ENCODE results near the gene LAMTOR4.
"Not testable (repeated sequence)": the region's sequence is repeated elsewhere in the genome, so short reads cannot be mapped to it uniquely, and the experiment has no call there.

LAMTOR4 gene

DNA sequence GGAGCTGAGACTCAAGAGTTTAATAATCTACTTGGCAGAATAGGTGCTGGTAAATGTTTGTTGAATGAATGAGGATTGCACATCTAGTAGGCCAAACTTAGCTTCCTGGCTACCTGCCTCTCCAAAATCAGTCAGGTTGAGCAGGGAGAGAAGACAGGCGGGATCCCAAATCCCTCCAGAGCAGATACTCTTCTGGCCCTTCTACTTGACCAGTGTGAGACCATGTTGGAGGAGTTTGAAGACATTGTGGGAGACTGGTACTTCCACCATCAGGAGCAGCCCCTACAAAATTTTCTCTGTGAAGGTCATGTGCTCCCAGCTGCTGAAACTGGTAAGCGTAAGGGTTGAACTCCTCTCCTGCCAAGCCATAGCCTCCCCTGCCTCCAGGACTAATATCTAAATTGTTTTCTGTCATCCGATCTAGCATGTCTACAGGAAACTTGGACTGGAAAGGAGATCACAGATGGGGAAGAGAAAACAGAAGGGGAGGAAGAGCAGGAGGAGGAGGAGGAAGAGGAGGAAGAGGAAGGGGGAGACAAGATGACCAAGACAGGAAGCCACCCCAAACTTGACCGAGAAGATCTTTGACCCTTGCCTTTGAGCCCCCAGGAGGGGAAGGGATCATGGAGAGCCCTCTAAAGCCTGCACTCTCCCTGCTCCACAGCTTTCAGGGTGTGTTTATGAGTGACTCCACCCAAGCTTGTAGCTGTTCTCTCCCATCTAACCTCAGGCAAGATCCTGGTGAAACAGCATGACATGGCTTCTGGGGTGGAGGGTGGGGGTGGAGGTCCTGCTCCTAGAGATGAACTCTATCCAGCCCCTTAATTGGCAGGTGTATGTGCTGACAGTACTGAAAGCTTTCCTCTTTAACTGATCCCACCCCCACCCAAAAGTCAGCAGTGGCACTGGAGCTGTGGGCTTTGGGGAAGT lies 24.2 kb upstream of the LAMTOR4 start:
- no peak for DNase-seq

DNA sequence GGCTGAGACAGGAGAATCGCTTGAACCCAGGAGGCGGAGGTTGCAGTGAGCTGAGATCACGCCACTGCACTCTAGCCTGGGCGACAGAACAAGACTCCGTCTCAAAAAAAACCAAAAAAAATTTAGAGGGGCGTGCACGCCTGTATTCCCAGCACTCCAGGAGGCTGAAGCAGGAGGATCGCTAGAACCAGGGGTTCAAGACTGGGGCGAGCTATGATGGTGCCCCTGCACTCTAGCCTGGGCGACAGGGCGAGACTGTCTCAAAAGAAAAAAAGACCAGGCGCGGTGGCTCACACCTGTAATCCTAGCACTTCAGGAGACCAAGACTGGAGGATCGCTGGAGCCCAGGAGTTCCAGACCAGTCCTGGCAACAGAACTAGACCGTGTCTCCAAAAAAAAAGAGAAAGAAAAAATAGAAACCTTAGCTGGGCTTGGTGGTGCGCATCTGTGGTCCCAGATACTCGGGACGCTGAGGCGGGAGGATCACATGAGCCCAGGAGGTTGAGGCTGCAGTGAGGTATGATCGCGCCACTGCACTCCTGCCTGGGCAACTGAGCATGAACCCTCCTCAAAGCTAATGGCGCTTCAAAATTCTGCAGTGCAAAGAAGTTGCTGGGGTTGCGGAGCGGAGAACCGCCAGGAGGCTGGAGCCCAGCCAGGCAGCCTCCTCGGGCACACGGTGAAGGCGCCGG lies 22.3 kb upstream of the LAMTOR4 start:
- DNase-seq = peak; percentile 77

DNA sequence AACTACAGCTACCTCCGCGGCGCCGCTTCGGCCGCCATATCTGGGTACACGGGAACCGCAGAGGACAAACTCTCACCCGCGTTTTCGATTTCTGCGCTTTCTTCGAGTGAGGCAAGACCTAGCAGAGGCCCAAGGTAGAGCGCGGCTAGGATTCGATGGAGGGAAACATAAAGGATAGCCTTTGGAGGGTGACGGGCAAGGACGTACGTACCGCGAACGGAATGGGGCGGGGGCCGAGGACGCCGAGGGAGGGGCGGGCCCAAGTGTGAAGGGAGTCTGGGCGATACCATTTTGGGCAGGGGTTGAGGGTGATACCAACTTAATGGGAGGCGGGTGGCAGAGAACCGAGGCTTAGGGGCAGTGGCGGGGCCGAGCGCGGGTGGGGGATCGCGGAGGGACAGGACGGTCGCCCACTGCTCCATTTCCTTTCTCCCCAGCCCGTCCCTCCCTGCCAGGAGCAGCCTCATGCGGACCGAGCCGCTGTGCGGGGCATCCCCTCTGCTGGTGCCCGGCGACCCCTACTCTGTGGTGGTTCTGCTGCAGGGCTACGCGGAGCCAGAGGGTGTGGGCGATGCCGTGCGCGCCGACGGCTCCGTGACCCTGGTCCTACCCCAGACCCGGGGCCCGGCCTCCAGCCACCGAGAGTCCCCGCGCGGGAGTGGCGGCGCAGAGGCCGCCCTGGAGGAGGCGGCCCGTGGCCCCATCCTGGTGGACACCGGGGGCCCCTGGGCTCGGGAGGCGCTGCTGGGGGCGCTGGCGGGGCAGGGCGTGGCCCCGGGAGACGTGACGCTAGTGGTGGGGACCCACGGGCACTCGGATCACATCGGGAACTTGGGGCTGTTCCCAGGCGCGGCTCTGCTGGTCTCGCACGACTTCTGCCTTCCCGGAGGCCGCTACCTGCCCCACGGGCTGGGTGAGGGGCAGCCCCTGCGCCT lies 21.5 kb upstream of the LAMTOR4 start, which contains the start of gene MBLAC1:
MBLAC1 (plus strand) TSS at position 37 of the 935 bp plus-strand sequence; CDS start at position 466, 429 bp downstream.
- DNase-seq = peak; percentile 88

DNA sequence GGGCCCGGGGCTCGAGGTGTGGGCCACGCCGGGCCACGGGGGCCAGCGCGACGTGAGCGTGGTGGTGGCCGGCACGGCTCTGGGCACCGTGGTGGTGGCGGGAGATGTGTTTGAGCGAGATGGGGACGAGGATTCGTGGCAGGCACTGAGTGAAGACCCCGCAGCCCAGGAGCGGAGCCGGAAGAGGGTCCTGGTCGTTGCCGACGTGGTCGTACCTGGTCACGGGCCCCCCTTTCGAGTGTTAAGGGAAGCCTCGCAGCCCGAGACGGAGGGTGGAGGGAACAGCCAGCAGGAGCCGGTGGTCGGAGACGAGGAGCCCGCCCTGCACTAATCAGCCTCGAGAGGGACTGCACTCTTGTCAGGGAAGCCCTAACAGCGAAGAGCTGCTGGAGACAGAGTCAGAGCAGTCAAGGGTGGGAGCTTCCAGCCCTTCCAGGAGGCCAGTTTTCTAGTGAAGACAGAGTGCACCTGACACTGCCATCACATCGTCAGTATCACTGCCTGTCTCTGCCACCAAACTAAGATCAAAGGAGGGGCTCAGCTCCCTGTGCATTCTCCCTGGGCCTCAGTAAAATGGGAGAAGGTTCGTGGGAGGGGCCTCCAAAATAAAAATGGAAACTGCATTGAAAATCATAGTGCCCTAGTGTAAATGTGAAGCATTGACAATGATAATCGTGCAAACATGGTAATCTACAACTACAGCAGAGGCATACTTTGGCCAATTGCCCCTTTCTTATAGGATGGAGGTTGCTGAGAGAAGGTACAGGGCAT lies 20.7 kb upstream of the LAMTOR4 start:
- no peak for DNase-seq

DNA sequence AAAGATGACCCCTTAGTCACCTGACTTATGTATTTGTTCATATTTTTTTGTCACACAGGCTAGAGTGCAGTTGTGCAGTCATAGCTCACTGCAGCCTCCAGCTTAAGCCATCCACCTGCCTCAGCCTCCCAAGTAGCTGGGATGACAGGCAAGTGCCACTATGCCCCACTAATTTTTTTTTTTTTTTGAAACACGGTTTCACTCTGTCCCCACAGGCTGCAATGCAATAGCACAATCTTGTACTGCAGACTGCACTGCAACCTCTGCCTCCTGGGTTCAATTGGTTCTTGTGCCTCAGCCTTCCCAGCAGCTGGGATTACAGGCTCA lies 20.1 kb upstream of the LAMTOR4 start:
- no peak for DNase-seq

DNA sequence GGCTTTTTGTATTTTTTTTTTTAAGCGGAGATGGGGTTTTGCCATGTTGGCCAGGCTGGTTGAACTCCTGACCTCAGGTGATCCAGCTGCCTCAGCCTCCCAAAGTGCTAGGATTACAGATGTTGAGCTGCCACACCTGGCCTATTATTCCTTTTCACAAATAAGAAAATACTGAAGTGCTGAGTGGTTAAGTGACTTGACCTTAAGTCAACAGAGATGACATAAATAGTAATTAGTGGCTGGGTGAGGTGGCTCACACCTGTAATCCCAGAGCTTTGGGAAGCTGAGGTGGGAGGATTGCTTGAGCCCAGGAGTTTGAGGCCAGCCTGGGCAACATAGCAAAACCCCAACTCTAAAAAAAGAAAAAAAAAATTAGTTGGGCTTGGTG lies 18.5 kb upstream of the LAMTOR4 start:
- DNase-seq = not testable (repeated sequence)

DNA sequence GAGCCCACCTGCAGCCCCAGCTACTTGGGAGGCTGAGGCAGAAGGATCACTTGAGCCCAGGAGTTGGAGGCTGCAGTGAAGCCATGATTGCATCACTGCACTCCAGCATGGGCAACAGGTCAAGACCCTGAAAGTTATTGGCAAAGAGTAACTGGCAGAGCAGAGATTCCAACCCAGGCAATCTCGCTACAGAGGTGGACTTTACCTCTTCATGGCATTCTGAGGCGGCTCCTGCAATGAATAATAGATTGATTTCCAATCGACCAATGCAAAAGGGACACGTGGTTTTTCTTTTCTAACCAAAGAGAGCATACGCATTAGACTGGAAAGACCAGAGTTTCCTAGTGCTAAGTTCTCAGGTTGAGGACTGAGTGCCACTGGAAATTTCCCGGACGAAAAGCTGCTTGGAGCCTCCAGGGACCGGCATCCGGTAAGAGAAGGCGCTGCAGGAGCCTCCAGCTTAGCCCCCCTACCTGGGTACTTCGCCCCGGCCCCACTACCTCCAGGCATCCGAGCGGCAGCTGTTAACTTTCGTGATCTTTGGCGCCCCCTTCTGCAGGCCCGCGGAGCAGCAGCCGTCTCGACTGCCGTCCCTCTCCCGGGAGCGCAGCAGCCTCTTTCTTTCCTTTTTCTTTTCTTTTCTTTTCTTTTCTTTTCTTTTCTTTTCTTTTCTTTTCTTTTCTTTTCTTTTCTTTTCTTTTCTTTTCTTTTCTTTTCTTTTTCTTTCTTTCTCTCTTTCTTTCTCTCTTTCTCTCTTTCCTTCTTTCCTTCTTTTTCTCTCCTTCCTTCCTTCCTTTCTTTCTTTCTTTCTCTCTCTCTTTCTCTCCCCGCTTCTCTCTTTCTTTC lies 17.9 kb upstream of the LAMTOR4 start:
- DNase-seq = peak; percentile 24

DNA sequence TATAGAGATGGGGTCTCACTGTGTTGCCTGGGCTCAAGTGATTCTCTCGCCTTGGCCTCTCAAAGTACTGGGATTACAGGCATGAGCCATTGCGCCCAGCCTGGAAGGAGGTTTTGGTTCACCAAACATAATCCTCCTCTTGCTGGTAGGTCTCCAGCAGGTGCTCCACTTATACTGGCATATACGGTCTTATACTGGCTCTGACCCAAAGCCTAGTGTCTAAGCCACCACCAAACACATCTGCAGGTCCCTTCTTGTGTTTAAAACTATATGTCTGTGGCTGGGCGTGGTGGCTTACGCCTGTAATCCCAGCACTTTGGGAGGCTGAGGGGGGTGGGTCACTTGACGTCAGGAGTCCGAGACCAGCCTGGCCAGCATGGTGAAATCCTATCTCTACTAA lies 16.6 kb upstream of the LAMTOR4 start:
- no peak for DNase-seq

DNA sequence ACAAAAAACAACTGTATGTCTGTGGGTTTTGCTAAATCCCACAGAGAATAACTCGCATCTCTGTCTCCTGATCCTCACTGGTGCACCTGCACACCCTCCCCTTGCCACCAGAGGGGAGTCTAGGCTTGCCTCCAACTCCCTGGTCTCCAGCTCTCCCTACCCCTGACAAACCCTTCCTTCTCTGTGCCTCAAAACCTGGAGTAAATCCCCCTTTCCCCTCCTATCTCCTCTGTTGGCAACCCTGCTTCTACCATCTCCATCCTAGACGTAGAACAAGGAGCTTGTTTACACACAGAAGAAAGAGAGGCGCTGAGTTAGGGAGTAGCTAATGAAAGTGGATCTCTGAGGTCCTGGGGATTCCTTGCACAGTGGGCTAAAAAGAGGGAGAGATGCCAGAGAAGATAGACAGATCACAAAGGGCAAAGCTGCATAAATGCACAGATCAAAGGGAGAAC lies 16.0 kb upstream of the LAMTOR4 start:
- DNase-seq = peak; percentile 79

DNA sequence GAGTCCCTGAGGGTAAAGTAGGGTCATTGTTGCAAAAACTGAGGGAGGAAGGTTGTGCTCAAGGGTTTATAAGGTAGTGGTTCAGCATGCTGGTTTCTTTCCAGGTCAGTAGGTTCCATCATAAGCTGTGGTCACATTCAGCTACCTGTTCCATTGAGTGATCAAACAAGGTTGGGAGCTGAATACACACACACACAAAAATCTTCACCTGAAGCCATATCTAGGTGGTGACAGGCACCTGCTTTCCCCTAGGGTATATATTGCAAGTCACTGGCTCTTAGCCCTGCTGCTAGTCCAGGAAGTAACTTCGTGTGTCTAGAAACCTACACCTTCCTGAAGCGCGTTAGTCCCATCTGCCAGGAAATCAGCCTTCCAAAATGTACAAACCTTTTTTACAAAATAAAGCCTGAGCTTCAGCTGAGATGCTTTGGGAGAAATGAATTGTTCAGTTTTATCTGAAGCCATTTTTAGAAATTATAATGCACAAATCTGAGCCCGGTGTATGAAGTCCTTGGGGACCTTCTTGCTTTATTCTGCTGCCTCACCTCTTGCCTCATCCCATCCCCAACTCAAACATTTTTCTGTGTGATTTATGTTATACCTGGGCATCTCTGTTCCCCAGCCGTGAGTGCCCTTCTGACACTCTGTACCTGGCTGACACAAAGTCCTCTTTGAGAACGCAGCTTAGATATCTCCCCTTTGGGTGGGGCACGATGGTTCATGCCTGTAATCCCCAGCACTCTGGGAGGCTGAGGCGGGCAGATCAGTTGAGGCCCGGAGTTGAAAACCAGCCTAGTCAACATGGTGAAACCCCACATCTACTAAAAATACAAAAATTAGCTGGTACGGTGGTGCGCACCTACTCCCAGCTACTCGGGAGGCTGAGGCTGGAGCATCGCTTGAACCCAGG lies 10.6 kb upstream of the LAMTOR4 start:
- DNase-seq = peak; percentile 10

DNA sequence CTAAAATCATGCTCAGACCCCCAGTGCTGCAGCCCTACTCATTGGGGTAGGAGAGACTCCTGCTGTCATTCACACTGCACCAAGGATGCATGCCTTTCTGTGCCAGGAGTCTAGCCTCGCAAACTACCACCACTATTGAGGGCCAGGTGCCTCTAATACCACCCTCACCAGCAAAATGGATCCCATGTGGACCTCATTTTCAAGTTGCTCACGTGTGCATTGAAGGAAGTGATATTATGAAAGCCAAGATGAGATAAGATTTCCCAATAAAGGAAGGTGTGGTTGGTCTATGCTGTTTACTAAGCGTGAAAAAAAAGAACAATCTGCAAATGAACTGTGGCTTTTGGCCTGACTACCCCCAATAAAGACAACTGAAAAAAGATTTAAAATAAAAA lies 7.2 kb upstream of the LAMTOR4 start:
- no peak for DNase-seq

DNA sequence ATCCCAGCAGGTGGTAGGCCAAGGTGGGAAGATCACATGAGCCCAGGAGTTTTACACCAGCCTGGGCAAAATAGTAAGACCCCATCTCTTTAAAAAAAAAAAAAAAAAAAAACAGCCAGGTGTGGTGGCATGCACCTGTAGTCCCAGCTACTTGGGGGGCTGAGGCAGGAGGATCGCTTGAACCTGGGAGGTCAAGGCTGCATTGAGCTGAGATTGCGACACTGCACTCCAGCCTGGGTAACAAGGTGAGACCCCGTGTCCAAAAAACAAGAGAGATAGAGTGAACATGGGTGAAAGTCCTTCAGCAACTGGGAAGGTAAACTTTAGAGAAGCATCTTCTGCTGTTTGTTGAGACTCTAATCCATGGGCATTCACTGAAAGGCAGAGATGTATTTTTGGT lies 6.3 kb upstream of the LAMTOR4 start:
- DNase-seq = no peak

DNA sequence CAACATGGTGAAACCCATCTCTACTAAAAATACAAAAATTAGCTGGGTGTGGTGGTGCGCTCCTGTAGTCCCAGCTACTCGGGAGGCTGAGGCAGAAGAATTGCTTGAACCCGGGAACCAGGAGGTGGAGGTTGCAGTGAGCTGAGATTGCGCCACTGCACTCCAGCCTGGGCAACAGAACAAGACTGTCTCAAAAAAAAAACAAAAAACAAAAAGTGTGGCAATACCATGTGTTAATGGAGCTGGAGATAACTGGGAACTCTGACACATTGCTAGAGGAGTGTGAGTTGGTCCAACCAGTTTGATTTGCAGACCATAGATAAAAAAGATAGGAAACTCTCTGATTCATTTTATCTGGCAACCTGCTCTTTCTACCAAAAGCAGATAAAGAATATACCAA lies 2.4 kb upstream of the LAMTOR4 start:
- not testable (repeated sequence) for DNase-seq

DNA sequence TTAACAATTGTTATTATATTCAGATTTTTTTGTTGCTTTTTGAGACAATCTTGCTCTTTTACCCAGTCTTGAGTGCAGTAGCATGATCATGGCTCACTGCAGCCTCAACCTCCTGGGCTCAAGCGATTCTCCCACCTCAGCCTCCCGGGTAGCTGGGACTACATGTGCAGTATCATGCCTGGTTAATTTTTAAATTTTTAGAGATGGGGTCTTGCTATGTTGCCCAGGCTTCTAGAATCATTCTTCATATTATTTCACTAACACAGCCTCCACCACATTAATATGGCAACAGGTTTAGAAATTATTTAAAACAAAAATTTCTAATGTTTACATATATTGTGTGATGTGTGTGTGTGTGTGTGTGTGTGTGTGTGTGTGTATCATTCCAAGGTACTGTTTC lies 1.4 kb upstream of the LAMTOR4 start:
- DNase-seq = no peak

DNA sequence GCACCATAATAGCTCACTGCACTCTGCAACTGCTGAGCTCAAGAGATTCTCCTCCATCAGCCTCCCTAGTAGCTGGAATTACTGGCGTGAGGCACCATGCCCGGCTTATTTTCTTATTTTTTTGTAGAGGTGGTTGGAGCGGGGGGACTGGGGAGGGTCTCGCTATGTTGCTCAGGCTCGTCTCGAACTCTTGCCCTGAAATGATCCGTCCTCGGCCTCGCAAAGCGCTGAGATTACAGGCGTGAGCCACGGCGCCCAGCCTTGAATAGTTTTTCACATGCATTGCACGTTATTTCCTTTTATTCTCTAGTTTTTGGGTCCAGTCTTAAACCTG lies 526 bp upstream of the LAMTOR4 start:
- DNase-seq = no peak

DNA sequence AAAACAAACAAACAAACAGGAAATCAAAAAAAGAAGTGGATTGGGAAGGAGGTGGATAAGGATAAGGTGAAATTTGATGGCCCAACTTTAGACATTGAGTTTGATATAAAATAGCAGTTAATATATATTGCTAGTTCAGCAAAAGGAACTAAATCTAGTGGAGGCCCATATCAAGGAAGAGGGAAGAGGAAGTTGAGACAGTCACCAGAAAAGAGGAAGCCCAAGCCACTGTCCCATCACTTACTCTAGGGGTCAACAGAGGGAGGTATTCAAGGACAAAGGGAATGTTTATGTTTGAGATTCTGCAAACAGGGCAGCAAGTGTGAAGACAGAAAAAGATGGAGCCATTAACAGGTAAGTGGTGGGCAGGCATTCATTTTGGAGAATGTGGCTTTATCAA lies 3.7 kb downstream of the LAMTOR4 start:
- no peak for DNase-seq

DNA sequence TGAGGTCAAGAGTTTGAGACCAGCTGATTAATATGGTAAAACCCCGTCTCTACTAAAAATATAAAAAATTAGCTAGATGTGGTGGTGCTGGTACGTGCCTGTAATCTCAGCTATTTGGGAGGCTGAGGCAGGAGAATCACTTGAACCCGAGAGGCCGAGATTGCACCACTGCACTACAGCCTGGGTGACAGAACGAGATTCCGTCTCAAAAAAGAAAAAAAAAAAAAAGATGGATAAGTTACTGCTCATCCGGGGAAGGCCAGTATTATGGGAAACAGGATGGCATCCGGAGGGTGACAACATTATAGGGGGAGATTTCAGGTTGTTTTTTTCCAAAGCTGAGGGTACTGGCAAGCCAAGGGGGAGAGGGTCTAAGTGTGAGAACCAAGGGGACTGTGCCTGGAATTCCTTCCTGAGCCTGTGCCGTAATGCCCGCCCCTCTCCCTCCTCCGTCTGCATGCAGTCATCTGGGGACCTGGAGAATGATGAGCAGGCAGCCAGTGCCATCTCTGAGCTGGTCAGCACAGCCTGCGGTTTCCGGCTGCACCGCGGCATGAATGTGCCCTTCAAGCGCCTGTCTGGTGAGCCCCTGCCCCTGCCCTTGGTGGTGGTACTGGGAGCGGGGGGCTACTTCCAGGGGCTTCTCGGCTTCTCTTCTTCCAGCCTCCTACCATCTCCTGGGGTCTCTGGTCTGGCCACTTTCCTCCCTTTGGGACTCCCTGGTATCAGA lies 4.4 kb downstream of the LAMTOR4 start:
- no peak for DNase-seq

DNA sequence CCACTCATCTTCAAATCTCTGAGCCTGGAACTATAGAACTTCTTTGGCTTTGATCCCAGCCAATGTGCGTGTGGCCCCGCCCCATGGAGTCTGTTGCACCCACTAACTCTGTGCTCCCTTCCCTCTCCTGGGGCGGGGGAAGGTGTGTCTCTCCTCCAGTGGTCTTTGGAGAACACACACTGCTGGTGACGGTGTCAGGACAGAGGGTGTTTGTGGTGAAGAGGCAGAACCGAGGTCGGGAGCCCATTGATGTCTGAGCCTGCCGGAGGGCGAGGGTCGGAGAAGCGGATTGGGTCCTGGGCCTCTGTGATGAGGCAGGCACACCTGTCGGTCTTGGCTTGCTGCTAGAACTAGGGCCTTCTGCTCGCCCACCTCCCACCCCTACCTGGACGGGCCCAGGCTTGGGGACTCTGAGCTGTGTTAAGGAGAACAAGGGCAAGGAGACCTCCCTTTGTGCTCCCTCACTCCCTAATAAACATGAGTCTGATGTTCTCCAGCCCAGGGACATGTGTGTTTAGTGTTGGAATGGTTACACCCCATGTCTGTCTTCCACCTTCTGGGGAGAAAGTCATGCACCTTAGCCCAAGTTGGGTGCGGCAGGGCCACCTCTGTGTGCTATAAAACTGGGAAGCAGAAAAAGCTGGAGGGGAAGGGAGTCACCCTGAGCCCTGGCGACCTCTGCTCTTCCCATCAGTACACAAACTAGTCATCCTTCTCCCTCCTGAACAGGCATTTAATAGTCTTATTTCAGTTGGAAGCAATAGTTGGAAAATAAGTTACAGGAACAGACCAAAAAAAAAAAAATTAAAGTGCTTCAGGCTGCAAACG lies 5.2 kb downstream of the LAMTOR4 start:
- DNase-seq = no peak

All from kidney glomerular epithelial cell (primary cell).